GM06990 (cell line): ENCODE results near the gene CCDC70.

Experiments used
- DNase-seq: peaks from one replicate; pipeline ENCODE4 v3.0.0-alpha.2; 2011; ENCODE audit not compliant: insufficient read length; ENCODE audit errors: extremely low read depth
- H3K27me3 ChIP-seq: replicated peaks from 2 replicates; pipeline ENCODE4 v1.6.0; 2011; ENCODE audit warnings: low read length; ENCODE audit not compliant: control insufficient read depth, insufficient read depth
- H3K36me3 ChIP-seq: 2 replicates; pipeline ENCODE4 v1.5.1; 2011; ENCODE audit warnings: low read length; ENCODE audit not compliant: control insufficient read depth, insufficient read depth
- H3K4me3 ChIP-seq: replicated peaks from 2 replicates; pipeline ENCODE4 v1.5.1; 2011; ENCODE audit warnings: low read depth, mild to moderate bottlenecking, control low read depth, low read length
- TF ChIP-seq, protein P1 (sequence below): IDR thresholded peaks from 2 replicates; pipeline ENCODE4 v1.5.1; 2011; ENCODE audit warnings: low read length, control low read depth, mild to moderate bottlenecking, inconsistent platforms; ENCODE audit not compliant: insufficient read depth, poor library complexity, severe bottlenecking

CCDC70 gene

DNA sequence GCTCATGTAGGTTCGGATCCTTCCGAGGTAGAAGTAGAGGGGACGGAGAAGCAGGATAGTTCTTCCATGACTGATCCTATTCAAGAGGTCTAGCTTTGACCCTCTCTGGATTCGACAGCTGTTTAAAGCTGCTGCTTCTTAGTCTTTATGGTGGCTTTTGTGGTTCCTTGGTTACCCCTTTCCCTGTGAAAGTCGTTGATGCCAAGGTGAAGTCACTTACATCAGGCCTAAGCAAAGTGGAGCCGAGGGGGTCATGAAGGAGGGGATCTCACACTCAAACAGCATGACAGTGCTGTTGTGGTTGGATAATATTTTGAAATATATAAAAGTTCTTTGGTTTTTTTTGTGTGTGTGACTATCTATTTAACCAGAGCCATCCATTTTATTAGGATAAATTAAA lies 8.1 kb downstream of the CCDC70 start:
- TF ChIP-seq, protein P1, sequence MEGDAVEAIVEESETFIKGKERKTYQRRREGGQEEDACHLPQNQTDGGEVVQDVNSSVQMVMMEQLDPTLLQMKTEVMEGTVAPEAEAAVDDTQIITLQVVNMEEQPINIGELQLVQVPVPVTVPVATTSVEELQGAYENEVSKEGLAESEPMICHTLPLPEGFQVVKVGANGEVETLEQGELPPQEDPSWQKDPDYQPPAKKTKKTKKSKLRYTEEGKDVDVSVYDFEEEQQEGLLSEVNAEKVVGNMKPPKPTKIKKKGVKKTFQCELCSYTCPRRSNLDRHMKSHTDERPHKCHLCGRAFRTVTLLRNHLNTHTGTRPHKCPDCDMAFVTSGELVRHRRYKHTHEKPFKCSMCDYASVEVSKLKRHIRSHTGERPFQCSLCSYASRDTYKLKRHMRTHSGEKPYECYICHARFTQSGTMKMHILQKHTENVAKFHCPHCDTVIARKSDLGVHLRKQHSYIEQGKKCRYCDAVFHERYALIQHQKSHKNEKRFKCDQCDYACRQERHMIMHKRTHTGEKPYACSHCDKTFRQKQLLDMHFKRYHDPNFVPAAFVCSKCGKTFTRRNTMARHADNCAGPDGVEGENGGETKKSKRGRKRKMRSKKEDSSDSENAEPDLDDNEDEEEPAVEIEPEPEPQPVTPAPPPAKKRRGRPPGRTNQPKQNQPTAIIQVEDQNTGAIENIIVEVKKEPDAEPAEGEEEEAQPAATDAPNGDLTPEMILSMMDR: no peak
- DNase-seq: no peak
- no peaks in the 10 kb centered on the region for H3K36me3 ChIP-seq
- H3K27me3 ChIP-seq: no peaks in the 10 kb centered on the region; the same call in none of the 2 replicates
- H3K4me3 ChIP-seq: no peak overlapping the region

DNA sequence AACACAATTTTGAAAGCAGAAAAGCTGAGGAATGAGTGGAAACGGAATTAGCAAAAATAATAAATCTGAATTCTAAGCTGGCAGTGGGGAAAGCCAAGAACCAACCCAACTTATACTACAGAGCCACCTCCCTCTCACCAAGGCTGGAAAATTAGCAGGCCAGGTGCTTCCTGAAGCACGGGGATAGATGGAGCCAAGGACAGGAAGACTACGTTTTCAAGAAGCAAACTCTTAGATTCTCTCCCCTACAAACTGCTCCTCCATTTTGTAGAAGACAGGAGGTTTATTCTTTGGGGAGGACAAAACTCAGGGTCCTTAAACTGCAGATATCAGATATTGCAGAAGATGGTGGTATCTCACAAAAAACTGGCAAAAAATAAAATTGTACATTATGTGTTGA lies 8.8 kb downstream of the CCDC70 start:
- Histone ChIP-seq H3K4me3 (no peak overlapping the region), H3K27me3 (no peaks in the 10 kb centered on the region; the same call in none of the 2 replicates), H3K36me3 (no peaks in the 10 kb centered on the region)
- no peak for DNase-seq
- TF ChIP-seq, protein P1: no peak

DNA sequence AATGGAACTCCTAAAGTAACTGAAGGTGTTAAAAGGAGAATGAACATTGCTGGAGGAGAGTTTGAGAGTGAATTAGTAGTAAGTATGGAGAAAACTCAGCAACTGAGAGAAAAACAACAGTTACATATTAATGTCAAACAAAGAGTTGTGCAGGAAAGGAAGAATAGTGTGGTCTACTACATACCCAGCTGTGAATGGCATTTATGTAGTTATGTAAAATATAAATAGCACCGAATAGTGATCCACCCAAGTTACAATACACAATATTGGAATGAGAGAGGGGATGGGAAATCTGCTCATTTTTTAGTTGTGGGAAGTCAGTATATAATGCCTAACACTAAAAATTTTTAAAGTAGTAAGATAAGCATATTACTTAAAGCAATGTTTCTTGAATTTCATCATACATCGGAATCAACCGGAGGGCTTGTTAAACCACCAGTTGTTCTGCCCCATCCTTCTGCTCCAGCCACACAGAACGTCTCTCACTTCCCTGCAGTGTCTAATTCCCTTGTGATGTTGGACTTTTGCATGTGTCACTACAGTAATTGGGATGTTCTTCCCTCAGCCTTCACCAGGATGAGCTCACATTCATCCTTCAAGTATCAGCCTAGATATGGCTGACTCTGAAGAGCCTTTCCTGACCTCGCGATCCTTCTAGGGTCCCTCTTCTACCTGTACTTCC lies 11.5 kb downstream of the CCDC70 start:
- no peak for DNase-seq
- TF ChIP-seq, protein P1: no peak
- Histone ChIP-seq H3K27me3 (no peaks in the 10 kb centered on the region; the same call in 1 of the 2 replicates), H3K4me3 (no peak overlapping the region), H3K36me3 (no peaks in the 10 kb centered on the region)

- Histone ChIP-seq H3K36me3 (no peaks in the 10 kb centered on the region), H3K4me3 (no peak overlapping the region), H3K27me3 (no peaks in the 10 kb centered on the region; the same call in 1 of the 2 replicates)
- DNase-seq: no peak
- TF ChIP-seq, protein P1: no peak
Observed at GRCh38 chr13:51873837-51874236, 12.1 kb downstream of the CCDC70 start.

DNA sequence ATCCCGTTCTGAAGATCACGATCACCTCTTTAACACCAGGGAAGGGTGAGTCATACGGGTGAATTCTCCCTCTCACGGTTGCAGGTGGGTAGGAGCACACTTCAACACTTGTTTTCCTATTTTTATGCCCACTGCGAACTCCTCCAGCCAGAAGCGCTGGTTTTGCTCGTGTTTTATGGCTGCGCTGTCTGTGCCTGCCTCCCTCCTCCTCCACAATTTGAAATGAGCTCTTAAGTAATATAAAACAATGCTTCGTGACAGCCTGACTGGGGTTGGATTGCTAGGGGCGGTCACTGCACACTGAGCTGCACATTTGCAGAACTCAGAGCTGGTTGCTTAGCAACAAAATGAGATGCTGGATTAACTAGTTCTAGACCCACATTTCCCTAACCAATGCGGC lies 12.9 kb downstream of the CCDC70 start:
- DNase-seq: no peak
- no peaks in the 10 kb centered on the region for H3K36me3 ChIP-seq

More for the DNA sequence above, 12.9 kb downstream of the CCDC70 start:
- Histone ChIP-seq H3K27me3 (no peaks in the 10 kb centered on the region; the same call in 1 of the 2 replicates), H3K4me3 (no peak overlapping the region)
- TF ChIP-seq, protein P1: no peak
